Measurements from ENCODE around the gene CTNND2.
"Not testable (repeated sequence)": the region's sequence is repeated elsewhere in the genome, so short reads cannot be mapped to it uniquely, and the experiment has no call there.

Gene CTNND2

GRCh38 chr5:11052871-11053270 is 851.4 kb downstream of the CTNND2 start:
- DNase-seq = no peak

GRCh38 chr5:11050596-11051304 is 853.5 kb downstream of the CTNND2 start:
- no peak for DNase-seq

- no peak for DNase-seq
These were observed 855.5 kb downstream of the CTNND2 start for GRCh38 chr5:11048760-11049159.

- no peak for DNase-seq
These were observed 856.6 kb downstream of the CTNND2 start for GRCh38 chr5:11047625-11048024.

GRCh38 chr5:11047030-11047429 is 857.2 kb downstream of the CTNND2 start:
- no peak for DNase-seq

- DNase-seq = no peak
These were observed 858.1 kb downstream of the CTNND2 start for GRCh38 chr5:11046160-11046559.

- no peak for DNase-seq
These were observed 858.8 kb downstream of the CTNND2 start for GRCh38 chr5:11045411-11045810.

GRCh38 chr5:11044581-11044980 is 859.7 kb downstream of the CTNND2 start:
- DNase-seq = no peak

- no peak for DNase-seq
These were observed 860.4 kb downstream of the CTNND2 start for GRCh38 chr5:11043881-11044280.

GRCh38 chr5:11040345-11040744 is 863.9 kb downstream of the CTNND2 start:
- no peak for DNase-seq

GRCh38 chr5:11038772-11039171 is 865.5 kb downstream of the CTNND2 start:
- DNase-seq = no peak

GRCh38 chr5:11037941-11038340 is 866.3 kb downstream of the CTNND2 start:
- no peak for DNase-seq

GRCh38 chr5:11037080-11037479 is 867.2 kb downstream of the CTNND2 start:
- no peak for DNase-seq

- DNase-seq = no peak
These were observed 873.6 kb downstream of the CTNND2 start for GRCh38 chr5:11030671-11031070.

GRCh38 chr5:11027660-11028059 is 876.6 kb downstream of the CTNND2 start:
- DNase-seq = no peak

- no peak for DNase-seq
These were observed 877.7 kb downstream of the CTNND2 start for GRCh38 chr5:11026543-11026942.

GRCh38 chr5:11023945-11024344 is 880.3 kb downstream of the CTNND2 start:
- DNase-seq = no peak

- DNase-seq = no peak
These were observed 890.5 kb downstream of the CTNND2 start for GRCh38 chr5:11013793-11014192.

- DNase-seq = no peak
These were observed 892.0 kb downstream of the CTNND2 start for GRCh38 chr5:11012295-11012694.

- DNase-seq = no peak
These were observed 893.6 kb downstream of the CTNND2 start for GRCh38 chr5:11010429-11011210.

- no peak for DNase-seq
These were observed 894.7 kb downstream of the CTNND2 start for GRCh38 chr5:11009576-11009975.

GRCh38 chr5:11007269-11007870 is 896.9 kb downstream of the CTNND2 start:
- DNase-seq = no peak

- DNase-seq = not testable (repeated sequence)
These were observed 899.7 kb downstream of the CTNND2 start for GRCh38 chr5:11004523-11004922.
